ENCODE data around the gene PHC2. TPM values are rescaled to one million over a fixed set of nuclear protein-coding genes. Genes with fewer than 3 reads are reported as not detected.

The PHC2 gene
- total RNA-seq, 1 experiment from 2014 or later = 9.4 TPM

DNA sequence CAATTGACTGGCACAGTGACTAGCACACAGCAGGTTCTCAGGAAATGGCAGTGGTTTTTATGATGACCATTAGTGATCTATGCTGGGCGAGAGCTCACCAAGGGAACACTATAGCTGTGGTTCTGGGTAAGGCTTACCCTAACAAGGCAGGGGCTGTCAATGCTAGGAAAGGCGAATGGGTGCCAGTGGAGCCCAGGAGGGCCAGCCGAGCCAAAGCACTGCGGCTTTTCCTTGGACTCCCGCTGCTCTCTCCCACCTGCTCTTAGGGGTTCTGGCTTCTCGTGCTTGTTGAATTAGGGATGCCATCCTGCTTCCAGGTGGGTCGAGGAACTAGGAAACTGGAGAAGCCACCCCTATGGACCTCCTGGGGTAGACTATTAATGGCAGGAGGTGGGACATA, 100.0 kb downstream of the PHC2 start:
- no peak overlapping the region for H2BK20ac ChIP-seq (ENCODE audit: low read depth, low read length, poor library complexity, severe bottlenecking)
- H2BK5ac ChIP-seq (ENCODE audit: insufficient read length, low read length) = no peak overlapping the region
- no peak overlapping the region for H2BK15ac ChIP-seq (ENCODE audit: low read depth, low read length)
- no peak overlapping the region for H4K91ac ChIP-seq (ENCODE audit: insufficient read length, low read depth, low read length)
- H3K4me1 Mint-ChIP-seq = peaks cover 0 to 3% of the 10 kb centered on the region in 2 experiments; a peak in 2 of 4 replicates
- H3T11ph ChIP-seq (ENCODE audit: low read length) = no peak overlapping the region
- no peaks in the 10 kb centered on the region for H4K20me1 ChIP-seq (ENCODE audit: control insufficient read depth, insufficient read depth, insufficient read length)
- H3K27me3 ChIP-seq (ENCODE audit: insufficient read depth, low read length) = no peaks in the 10 kb centered on the region
- H3K27me3 Mint-ChIP-seq (ENCODE audit: low read depth) = peaks cover 1% of the 10 kb centered on the region; the same call in 1 of the 2 replicates
- H3K4me1 ChIP-seq (ENCODE audit: insufficient read depth, low read length) = no peaks in the 10 kb centered on the region
- H4K5ac ChIP-seq (ENCODE audit: insufficient read length, low read depth, low read length) = no peak overlapping the region
- no peak overlapping the region for H4K8ac ChIP-seq (replicated peaks; ENCODE audit: insufficient read length, low read depth, low read length)
- H3K9ac ChIP-seq (ENCODE audit: extremely low read depth, insufficient read length, low read length) = no peak overlapping the region
- H2AFZ ChIP-seq (ENCODE audit: low read length) = no peak overlapping the region
- no peak overlapping the region for H3K4me2 ChIP-seq (ENCODE audit: insufficient read depth, insufficient read length, low read length)
- peaks cover 7 to 54% (median 12%) of the 10 kb centered on the region in 3 experiments; a peak in 6 of 7 replicates for H3K36me3 Mint-ChIP-seq (ENCODE audit: insufficient read depth in 1 of 3, low read depth in 3 of 3)
- no peak for DNase-seq
- no CpG with 5 or more reads among the region's 7 CpGs for WGBS (ENCODE audit: extremely low coverage, insufficient read length, low lambda C conversion rate)
- H3K23ac ChIP-seq (ENCODE audit: insufficient read length, low read depth, low read length) = no peak overlapping the region
- H3K9me3 Mint-ChIP-seq = no peaks in the 10 kb centered on the region
- H3K14ac ChIP-seq (ENCODE audit: insufficient read depth, low read length) = no peak overlapping the region
- no peak overlapping the region for H2BK12ac ChIP-seq (ENCODE audit: insufficient read length, low read depth, low read length)
- no peaks in the 10 kb centered on the region for H3K9me3 ChIP-seq (ENCODE audit: control insufficient read depth, low read depth, low read length)
- TF ChIP-seq, protein P1, sequence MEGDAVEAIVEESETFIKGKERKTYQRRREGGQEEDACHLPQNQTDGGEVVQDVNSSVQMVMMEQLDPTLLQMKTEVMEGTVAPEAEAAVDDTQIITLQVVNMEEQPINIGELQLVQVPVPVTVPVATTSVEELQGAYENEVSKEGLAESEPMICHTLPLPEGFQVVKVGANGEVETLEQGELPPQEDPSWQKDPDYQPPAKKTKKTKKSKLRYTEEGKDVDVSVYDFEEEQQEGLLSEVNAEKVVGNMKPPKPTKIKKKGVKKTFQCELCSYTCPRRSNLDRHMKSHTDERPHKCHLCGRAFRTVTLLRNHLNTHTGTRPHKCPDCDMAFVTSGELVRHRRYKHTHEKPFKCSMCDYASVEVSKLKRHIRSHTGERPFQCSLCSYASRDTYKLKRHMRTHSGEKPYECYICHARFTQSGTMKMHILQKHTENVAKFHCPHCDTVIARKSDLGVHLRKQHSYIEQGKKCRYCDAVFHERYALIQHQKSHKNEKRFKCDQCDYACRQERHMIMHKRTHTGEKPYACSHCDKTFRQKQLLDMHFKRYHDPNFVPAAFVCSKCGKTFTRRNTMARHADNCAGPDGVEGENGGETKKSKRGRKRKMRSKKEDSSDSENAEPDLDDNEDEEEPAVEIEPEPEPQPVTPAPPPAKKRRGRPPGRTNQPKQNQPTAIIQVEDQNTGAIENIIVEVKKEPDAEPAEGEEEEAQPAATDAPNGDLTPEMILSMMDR (conservative IDR thresholded peaks at IDR 0.05) = no peak
- no peak overlapping the region for H2AK5ac ChIP-seq (ENCODE audit: insufficient read length, low read length)
- no peak overlapping the region for H3K4me3 Mint-ChIP-seq
- no peak overlapping the region for H3K56ac ChIP-seq (ENCODE audit: insufficient read length, low read depth, low read length)
- H3K27ac Mint-ChIP-seq = no peak overlapping the region
- H3K79me2 ChIP-seq (ENCODE audit: insufficient read depth, low read length) = no peaks in the 10 kb centered on the region
- no peaks in the 10 kb centered on the region for H3K23me2 ChIP-seq (ENCODE audit: insufficient read length, low read depth, low read length, poor library complexity, severe bottlenecking)
- H3K18ac ChIP-seq (ENCODE audit: insufficient read length, low read depth, low read length) = no peak overlapping the region
- no peak overlapping the region for H3K4ac ChIP-seq (ENCODE audit: low read depth, low read length)
- H3K79me1 ChIP-seq (ENCODE audit: insufficient read depth, low read depth, low read length, poor library complexity, severe bottlenecking) = no peaks in the 10 kb centered on the region
- no peak overlapping the region for H2BK120ac ChIP-seq (ENCODE audit: low read depth, low read length, poor library complexity, severe bottlenecking)
- no peak overlapping the region for H3K27ac ChIP-seq (ENCODE audit: insufficient read length, low read depth, low read length)

All from H9 (cell line).